DMS153 treated with DMSO at 0.1 percent for 48 hours (cell line): Measurements from ENCODE around the gene EREG.
"Not testable (repeated sequence)": the region's sequence is repeated elsewhere in the genome, so short reads cannot be mapped to it uniquely, and the experiment has no call there.

Experiments used
- DNase-seq: peaks from one replicate; lab custom pipeline; 2025; ENCODE audit not compliant: unreplicated experiment; lab: John Stamatoyannopoulos, UW

The EREG gene

GRCh38 chr4:74387790-74388189, 22.8 kb downstream of the EREG start:
- DNase-seq: no peak

GRCh38 chr4:74389494-74389893, 24.5 kb downstream of the EREG start:
- DNase-seq: no peak

DNA sequence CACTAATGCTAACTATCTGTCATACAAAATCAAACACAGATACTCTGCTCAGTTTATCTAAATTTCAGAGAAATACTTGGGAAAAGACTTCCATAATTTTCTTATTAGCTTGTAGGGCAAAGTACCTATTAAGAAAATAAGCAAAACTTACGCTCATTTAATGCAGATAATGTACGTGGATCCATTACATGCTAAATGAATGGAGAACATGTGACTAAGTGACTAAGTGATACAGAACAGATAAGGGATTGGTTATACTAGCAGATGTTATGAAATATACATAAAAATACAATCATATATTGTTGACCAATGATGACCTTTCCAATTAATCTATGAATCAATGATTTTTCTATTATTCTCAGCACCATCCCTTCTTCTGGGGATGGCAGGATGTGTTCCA, 25.7 kb downstream of the EREG start:
- DNase-seq: no peak

GRCh38 chr4:74391346-74391745, 26.4 kb downstream of the EREG start:
- no peak for DNase-seq

DNA sequence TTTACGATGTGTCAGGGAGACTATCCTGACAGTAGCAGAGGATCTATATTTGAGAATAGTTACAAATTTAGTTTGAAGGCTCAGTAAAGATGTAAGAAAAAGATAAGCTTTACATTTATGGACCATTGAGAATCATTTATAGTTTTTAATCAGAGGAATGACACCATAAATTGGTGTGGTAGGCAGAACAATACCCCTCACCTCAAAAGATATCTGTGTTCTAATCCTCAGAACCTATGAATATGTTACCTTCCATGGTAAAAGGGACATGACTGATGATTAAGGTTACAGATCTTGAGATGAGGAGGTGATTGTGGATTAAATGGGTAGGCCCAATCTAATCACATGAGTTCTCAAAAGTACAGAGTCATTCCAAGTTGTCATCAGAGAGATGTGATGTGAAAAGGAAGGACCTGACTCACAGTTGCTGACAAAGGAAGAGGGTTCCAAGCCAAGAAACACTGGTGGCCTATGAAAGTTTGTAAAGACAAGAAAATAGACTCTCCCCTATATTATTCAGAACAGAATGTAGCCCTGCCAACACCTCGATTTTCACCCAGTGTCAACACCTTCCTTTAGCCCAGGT, 27.0 kb downstream of the EREG start:
- DNase-seq: no peak

GRCh38 chr4:74394476-74395136, 29.7 kb downstream of the EREG start:
- DNase-seq: no peak

DNA sequence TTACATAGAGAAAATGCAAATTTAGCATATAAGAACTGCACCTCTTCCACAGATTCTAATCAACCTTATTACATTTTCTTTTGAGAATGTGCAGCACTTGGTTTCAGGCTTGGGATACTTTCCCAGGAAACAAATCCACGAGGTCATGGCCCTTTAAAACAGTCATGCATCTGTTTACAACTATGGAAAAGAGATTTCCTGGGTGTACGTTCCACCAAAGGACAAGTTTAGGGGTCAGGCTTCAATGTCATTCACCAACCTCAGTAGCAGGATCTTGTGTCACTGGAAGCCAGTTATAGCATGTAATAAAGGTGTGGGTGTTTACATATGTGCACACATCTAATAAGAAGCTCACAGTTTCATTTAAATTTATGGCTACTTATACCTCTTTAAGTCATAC, 30.7 kb downstream of the EREG start:
- DNase-seq: no peak

DNA sequence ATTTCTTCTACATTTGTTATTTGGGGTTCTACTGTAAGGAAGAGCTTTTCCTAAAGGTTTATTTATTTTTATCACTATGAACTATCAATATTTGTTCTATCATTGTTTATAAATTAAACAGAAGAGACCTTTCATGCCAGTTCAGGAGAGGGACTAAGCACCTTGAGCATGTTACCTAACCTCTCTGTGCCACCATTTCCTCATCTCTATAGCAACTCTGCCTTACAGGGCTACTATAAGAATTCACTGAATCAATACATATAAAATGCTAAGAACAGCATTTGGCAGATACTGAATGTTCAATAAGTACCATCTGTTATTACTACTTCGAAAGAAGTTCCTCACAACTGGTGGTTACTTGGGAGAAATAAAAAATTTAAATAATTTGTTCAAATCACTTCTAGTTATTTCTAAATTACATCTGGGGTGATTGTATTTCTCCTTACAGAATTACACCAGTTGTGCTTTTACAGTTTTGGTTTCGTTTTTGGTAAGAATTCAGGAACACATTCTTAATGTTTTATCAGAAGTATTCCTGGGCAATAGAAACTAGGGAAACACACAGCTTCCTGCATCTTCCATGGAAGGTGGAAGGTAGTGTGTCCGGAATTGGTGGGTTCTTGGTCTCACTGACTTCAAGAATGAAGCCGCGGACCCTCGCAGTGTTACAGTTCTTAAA, 32.9 kb downstream of the EREG start:
- no peak for DNase-seq

- not testable (repeated sequence) for DNase-seq
Observed at GRCh38 chr4:74398894-74399589, 34.1 kb downstream of the EREG start.

DNA sequence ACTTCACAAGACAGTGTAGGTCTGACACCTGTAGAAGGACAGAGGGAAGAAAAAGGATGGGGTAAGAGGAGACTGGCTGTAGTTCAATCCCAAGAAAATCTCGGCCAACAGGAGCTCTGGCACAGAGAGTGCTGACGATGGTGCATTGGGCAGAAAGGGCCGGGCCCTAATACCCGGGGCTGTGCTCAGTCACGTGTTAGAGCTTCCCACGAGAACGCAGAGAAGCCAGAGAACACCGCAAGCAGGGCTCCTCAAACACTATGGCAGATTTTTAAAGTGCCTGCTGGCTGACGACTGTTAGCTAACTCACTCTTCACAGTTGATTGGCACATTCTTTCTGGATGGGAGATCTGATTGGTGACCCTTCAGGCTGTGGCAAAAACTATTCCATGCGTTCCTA, 35.5 kb downstream of the EREG start:
- DNase-seq: no peak

DNA sequence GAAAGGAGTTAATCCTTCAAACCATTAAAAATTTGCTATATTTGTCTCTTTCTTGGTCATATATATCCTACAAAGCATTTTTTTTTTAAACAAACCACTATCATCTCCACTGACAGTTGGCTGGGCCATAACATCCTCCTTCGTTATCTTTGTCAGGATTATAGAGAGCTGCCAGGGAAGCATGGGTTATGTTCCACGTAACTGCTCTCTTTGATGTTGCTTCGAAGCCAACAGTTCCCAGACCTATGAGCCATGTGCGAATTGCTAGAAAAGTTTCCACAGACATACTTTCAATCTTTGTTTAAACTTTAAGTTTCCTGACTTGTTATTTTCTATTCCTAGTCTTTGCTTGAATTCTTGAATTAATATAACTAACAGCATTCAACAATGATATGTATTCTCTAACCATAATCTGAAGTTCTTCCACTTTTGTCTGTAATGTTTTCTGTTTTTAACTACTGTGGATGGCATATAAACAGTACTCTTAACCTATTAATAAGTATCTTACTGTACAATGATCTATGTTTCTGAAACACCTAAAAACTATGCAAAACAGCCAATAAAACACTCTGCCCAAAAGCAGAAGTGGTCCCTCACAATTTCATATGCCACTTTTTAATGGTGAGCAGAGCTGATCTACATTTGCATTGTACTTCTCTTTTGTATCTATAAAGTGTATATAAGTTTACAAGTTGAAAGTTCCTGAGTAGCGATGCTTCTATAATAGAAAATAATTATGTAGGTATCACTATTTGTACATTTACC, 37.9 kb downstream of the EREG start:
- DNase-seq: no peak

- DNase-seq: no peak
Observed at GRCh38 chr4:74407891-74408290, 42.9 kb downstream of the EREG start.

- DNase-seq: no peak
Observed at GRCh38 chr4:74408639-74409038, 43.7 kb downstream of the EREG start.

GRCh38 chr4:74410272-74410671, 45.3 kb downstream of the EREG start:
- no peak for DNase-seq

DNA sequence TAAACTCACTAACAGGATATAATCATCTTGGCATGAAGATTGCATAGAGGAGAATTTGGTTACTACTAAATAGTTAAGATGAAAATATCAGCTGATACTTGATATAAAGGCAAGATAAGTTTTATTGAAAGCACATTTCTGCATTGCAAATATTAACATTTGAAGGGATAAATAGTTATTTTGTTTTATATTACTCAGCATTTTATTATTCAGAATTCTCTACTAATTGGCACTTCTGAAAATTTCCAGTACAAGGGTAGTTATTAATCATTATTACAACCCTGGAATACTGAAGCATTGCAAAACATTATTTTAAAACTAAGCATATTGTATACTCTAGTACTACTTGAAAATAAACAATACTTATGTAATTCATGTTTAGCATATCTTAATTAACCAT, 47.3 kb downstream of the EREG start:
- DNase-seq: no peak

- DNase-seq: no peak
Observed at GRCh38 chr4:74413265-74413664, 48.3 kb downstream of the EREG start.

DNA sequence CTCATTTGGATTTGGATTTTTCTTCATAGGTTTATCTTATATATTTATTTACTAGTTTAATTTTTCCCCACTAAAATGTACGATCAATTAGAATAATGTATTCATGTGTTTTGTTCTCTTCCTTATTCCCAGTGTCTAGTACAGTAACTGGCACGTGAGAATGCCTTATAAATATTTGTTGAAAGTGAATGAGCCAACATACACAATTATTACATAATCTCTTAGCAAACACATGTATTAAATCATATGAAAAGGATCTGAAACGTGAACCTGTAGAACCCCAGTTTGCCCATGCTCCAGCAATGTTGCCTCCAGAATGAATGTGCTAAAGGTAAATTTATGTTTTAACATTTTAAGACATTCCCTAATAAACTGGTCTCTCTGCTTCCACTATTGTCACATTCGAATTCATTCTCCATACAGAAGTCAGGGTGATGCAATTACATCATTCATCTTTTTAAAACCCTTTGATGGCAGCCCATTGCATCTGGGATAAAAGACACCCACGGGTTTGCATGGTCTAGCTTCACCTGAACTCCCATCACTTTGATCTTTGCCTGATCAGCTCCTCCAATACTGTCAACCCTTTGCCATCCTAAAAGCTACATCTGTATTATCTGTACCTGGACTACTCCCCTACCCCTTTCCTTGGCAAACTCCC, 49.3 kb downstream of the EREG start:
- no peak for DNase-seq

- DNase-seq: no peak
Observed at GRCh38 chr4:74415602-74416300, 50.8 kb downstream of the EREG start.

GRCh38 chr4:74418063-74418670, 53.2 kb downstream of the EREG start:
- no peak for DNase-seq

DNA sequence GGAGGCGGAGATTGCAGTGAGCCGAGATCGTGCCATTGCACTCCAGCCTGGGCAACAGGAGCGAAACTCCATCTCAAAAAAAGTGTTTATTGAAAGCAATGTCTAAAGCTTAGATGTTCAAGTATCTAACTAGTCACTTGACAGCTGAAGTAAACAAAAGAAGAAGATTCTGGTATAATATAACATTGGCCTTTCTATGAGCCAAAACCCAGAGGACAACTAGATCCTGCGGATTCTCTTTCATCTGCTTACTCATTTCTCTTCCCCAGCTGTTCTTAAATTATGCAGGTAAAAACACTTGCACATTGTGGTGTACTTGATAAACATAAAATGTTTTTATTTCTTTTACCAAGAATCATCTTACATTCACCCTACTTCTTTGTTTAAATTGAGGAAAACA, 55.9 kb downstream of the EREG start:
- DNase-seq: no peak
